ENCODE measurements around the gene DUOXA1. TPM values are rescaled to one million over a fixed set of nuclear protein-coding genes. Genes with fewer than 3 reads are reported as not detected.

DUOXA1 gene
- total and polyA plus RNA-seq, 5 donors, result 0.72 to 2.1 (median 1.3) TPM

- peak; percentile 91 to 96 (median 96) for DNase-seq
- peak overlapping the region; percentile 98 for H3K27ac ChIP-seq (ENCODE audit: low read length)
- intact Hi-C loops (cut with DNase I), result loop anchor here in 2 of 4 donors (5.0 to 10.0 kb wide), 2 partner anchors 35 to 238 kb away; a partner anchor contains a TSS
- peak; percentile 85 to 87 for ATAC-seq
- peak overlapping the region; percentile 76 for H3K4me3 ChIP-seq (ENCODE audit: low read length)
- H3K27me3 ChIP-seq (ENCODE audit: control insufficient read depth, insufficient read depth), result no peaks in the 10 kb centered on the region
- H3K9me3 ChIP-seq (ENCODE audit: control insufficient read depth, low read length), result no peaks in the 10 kb centered on the region
- peaks cover 5% of the 10 kb centered on the region for H3K4me1 ChIP-seq (ENCODE audit: control insufficient read depth, insufficient read depth, low read length)
- under 1% methylated on average over 79 of the region's 79 CpGs for WGBS
These were observed 37.4 kb upstream of the DUOXA1 start for GRCh38 chr15:45166834-45167630.

DNA sequence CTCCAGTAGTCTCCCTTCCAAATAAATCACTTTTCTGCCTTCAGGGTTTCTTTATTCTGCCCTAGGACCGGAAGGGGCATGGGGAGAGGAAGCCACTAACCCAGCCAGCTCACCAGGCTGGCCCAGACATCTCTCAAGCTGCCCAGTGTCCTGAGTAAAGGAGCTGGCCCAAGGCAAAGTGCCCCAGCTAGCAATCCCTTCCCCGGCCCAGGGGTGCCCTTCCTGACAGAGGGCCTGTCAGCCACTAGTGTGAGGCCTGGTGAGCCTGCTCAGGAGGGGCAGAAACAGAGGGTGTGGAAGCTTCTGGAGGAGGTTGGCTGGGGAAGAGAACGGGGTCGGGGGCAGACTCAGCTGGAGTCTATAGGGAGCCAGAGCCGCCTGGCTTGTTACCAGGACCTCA, 35.9 kb upstream of the DUOXA1 start:
- ATAC-seq, result no peak
- H3K4me1 ChIP-seq (ENCODE audit: control insufficient read depth, insufficient read depth, low read length), result peaks cover 5% of the 10 kb centered on the region
- intact Hi-C loops (cut with DNase I), result loop anchor here in 2 of 4 donors (5.0 to 10.0 kb wide), 2 partner anchors 37 to 239 kb away; a partner anchor contains a TSS

GRCh38 chr15:45164914-45165313, 35.2 kb upstream of the DUOXA1 start:
- no peak overlapping the region for H3K4me3 ChIP-seq (ENCODE audit: low read length)
- no peaks in the 10 kb centered on the region for H3K9me3 ChIP-seq (ENCODE audit: control insufficient read depth, low read length)
- DNase-seq (no peak), ATAC-seq (no peak)
- 97% methylated on average over 1 of the region's 1 CpG for WGBS
- no peak overlapping the region for H3K27ac ChIP-seq (ENCODE audit: low read length)
- intact Hi-C loops (cut with DNase I), result loop anchor here in 2 of 4 donors (5.0 to 10.0 kb wide), 2 partner anchors 37 to 240 kb away; a partner anchor contains a TSS
- peaks cover 5% of the 10 kb centered on the region for H3K4me1 ChIP-seq (ENCODE audit: control insufficient read depth, insufficient read depth, low read length)
- no peaks in the 10 kb centered on the region for H3K27me3 ChIP-seq (ENCODE audit: control insufficient read depth, insufficient read depth)

More for the DNA sequence above, 35.9 kb upstream of the DUOXA1 start:
- peak in 1 of 3 donors; percentile 47 for DNase-seq
- Histone ChIP-seq H3K4me3 (ENCODE audit: low read length) (no peak overlapping the region), H3K9me3 (ENCODE audit: control insufficient read depth, low read length) (no peaks in the 10 kb centered on the region), H3K27me3 (ENCODE audit: control insufficient read depth, insufficient read depth) (no peaks in the 10 kb centered on the region), H3K27ac (ENCODE audit: low read length) (no peak overlapping the region)
- WGBS, result 72% methylated on average over 5 of the region's 5 CpGs

DNA sequence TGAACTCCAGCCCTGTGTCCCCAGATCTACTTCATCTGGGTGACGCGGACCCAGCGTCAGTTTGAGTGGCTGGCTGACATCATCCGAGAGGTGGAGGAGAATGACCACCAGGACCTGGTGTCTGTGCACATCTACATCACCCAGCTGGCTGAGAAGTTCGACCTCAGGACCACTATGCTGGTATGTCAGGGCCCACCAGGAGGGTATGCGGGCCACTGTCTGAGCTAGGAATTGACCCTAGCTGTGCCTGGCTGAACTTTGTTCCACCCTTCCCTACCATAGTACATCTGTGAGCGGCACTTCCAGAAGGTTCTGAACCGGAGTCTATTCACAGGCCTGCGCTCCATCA, 33.8 kb upstream of the DUOXA1 start:
- H3K9me3 ChIP-seq (ENCODE audit: control insufficient read depth, low read length), result no peaks in the 10 kb centered on the region
- DNase-seq (no peak), ATAC-seq (no peak)
- no peaks in the 10 kb centered on the region for H3K4me1 ChIP-seq (ENCODE audit: control insufficient read depth, insufficient read depth, low read length)
- H3K27ac ChIP-seq (ENCODE audit: low read length), result no peak overlapping the region
- no peak overlapping the region for H3K4me3 ChIP-seq (ENCODE audit: low read length)
- intact Hi-C loops (cut with DNase I), result loop anchor here in 2 of 4 donors (10.0 kb wide), 1 partner anchor 241 kb away; a partner anchor contains a TSS
- no peaks in the 10 kb centered on the region for H3K27me3 ChIP-seq (ENCODE audit: control insufficient read depth, insufficient read depth)
- WGBS, result 78% methylated on average over 9 of the region's 9 CpGs

DNA sequence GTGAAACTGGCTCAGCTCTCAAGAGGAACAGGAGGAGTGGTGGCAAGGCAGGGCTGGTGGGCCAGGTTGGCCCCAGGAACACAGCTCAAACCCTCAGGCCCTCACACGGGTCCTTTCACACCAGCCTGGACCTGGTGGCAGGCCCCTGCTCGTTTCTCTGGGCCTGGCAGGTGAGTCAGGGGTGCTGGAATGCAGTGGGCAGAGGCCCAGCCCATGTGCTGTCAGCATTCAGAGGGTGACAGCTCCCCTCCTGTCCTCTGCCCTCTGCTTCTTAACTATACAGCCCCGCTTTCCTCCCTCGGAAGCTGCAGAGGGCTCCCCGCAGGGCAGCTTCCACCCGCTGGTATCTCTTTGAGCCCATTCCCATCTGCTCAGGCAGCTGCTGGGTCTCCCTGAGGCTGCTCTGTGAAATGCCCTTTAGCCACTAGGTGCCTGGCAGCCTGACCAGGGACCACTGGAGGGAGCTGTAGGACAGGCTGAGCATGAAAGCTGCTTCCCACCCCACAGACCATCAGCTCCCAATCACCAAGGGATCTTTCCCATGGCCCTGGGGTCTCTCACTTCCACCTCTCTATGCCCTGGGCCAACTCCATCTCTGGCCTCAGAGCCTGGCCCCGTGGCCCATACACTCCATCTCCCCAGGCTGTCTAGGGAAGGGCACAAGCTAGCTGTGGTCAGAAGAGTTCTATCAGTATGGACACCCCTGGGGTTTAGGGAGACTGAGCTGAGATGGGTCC, 33.3 kb upstream of the DUOXA1 start:
- no peaks in the 10 kb centered on the region for H3K27me3 ChIP-seq (ENCODE audit: control insufficient read depth, insufficient read depth)
- no peak overlapping the region for H3K4me3 ChIP-seq (ENCODE audit: low read length)
- intact Hi-C loops (cut with DNase I), result loop anchor here in 2 of 4 donors (10.0 kb wide), 1 partner anchor 242 kb away; a partner anchor contains a TSS
- WGBS, result 5% methylated on average over 7 of the region's 7 CpGs
- peak; percentile 81 to 92 (median 89) for DNase-seq
- no peak overlapping the region for H3K27ac ChIP-seq (ENCODE audit: low read length)
- H3K9me3 ChIP-seq (ENCODE audit: control insufficient read depth, low read length), result no peaks in the 10 kb centered on the region
- ATAC-seq, result peak; percentile 59 to 66
- no peaks in the 10 kb centered on the region for H3K4me1 ChIP-seq (ENCODE audit: control insufficient read depth, insufficient read depth, low read length)

DNA sequence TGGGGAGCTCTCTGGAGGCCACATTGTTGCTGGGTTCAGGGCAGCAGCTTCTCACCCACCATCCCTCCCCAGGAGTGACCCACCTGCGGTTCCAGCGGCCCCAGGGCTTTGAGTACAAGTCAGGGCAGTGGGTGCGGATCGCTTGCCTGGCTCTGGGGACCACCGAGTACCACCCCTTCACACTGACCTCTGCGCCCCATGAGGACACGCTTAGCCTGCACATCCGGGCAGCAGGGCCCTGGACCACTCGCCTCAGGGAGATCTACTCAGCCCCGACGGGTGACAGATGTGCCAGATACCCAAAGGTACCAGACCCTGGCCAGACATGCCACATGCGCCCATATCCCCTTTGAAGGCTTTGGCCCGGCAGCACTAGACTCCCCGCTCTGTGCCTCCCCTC, 32.0 kb upstream of the DUOXA1 start:
- no peaks in the 10 kb centered on the region for H3K27me3 ChIP-seq (ENCODE audit: control insufficient read depth, insufficient read depth)
- intact Hi-C loops (cut with DNase I), result loop anchor here in 2 of 4 donors (10.0 kb wide), 1 partner anchor 243 kb away; a partner anchor contains a TSS
- no peaks in the 10 kb centered on the region for H3K4me1 ChIP-seq (ENCODE audit: control insufficient read depth, insufficient read depth, low read length)
- no peak for ATAC-seq
- H3K27ac ChIP-seq (ENCODE audit: low read length), result no peak overlapping the region
- 88% methylated on average over 14 of the region's 14 CpGs for WGBS
- H3K9me3 ChIP-seq (ENCODE audit: control insufficient read depth, low read length), result no peaks in the 10 kb centered on the region
- peak in 1 of 3 donors; percentile 44 for DNase-seq
- H3K4me3 ChIP-seq (ENCODE audit: low read length), result no peak overlapping the region

DNA sequence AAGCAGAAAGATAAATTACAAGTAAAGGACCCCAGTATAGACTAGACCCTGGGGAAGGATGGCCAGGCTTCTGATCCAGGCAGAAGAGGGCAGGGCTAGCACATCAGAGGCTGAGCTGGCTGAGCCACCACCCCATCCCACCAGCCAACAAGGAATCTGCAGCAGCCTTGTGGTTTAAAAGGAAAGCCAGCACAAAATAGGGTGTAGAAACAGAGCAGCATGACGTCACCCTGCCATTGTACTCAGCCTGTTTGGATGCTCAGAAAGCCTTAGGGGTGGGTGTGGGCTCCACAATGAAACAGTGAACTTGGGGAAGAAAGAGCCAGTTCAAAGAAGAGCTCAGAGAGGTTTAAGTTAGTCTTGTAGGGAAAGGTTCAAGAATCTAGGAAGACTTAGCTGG, 28.3 kb upstream of the DUOXA1 start:
- Histone ChIP-seq H3K9me3 (ENCODE audit: control insufficient read depth, low read length) (no peaks in the 10 kb centered on the region), H3K4me3 (ENCODE audit: low read length) (no peak overlapping the region), H3K27ac (ENCODE audit: low read length) (no peak overlapping the region), H3K27me3 (ENCODE audit: control insufficient read depth, insufficient read depth) (no peaks in the 10 kb centered on the region), H3K4me1 (ENCODE audit: control insufficient read depth, insufficient read depth, low read length) (no peaks in the 10 kb centered on the region)
- ATAC-seq (peak in 1 of 2 donors; percentile 35), DNase-seq (peak in 2 of 3 donors; percentile 41 to 55)
- intact Hi-C loops (cut with DNase I), result no loop called here
- 59% methylated on average over 1 of the region's 1 CpG for WGBS

GRCh38 chr15:45156744-45157455, 27.2 kb upstream of the DUOXA1 start:
- intact Hi-C loops (cut with DNase I), result no loop called here
- Histone ChIP-seq H3K4me1 (ENCODE audit: control insufficient read depth, insufficient read depth, low read length) (no peaks in the 10 kb centered on the region), H3K4me3 (ENCODE audit: low read length) (no peak overlapping the region), H3K27me3 (ENCODE audit: control insufficient read depth, insufficient read depth) (no peaks in the 10 kb centered on the region), H3K9me3 (ENCODE audit: control insufficient read depth, low read length) (no peaks in the 10 kb centered on the region), H3K27ac (ENCODE audit: low read length) (no peak overlapping the region)
- ATAC-seq (peak in 1 of 2 donors; percentile 49), DNase-seq (peak in 1 of 3 donors; percentile 6)
- 64% methylated on average over 7 of the region's 7 CpGs for WGBS

DNA sequence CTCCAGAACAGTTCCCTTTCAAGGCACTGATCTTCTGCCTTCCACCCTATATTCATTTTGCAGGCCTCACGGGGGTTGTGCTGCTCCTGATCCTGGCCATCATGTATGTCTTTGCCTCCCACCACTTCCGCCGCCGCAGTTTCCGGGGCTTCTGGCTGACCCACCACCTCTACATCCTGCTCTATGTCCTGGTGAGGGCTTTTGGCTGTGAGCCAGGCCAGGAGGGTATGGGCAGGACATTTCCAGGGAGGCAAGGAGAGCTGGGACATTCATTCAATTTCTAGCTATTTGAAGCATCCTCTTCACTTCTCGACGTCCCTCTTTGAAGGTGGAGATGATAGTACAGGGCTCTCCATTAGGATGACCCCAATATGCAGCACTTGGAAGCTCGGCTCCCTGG, 26.1 kb upstream of the DUOXA1 start:
- Histone ChIP-seq H3K27ac (ENCODE audit: low read length) (no peak overlapping the region), H3K27me3 (ENCODE audit: control insufficient read depth, insufficient read depth) (no peaks in the 10 kb centered on the region), H3K9me3 (ENCODE audit: control insufficient read depth, low read length) (no peaks in the 10 kb centered on the region), H3K4me1 (ENCODE audit: control insufficient read depth, insufficient read depth, low read length) (no peaks in the 10 kb centered on the region), H3K4me3 (ENCODE audit: low read length) (no peak overlapping the region)
- ATAC-seq (no peak), DNase-seq (peak in 1 of 3 donors; percentile 66)
- WGBS, result 74% methylated on average over 8 of the region's 8 CpGs
- intact Hi-C loops (cut with DNase I), result no loop called here

DNA sequence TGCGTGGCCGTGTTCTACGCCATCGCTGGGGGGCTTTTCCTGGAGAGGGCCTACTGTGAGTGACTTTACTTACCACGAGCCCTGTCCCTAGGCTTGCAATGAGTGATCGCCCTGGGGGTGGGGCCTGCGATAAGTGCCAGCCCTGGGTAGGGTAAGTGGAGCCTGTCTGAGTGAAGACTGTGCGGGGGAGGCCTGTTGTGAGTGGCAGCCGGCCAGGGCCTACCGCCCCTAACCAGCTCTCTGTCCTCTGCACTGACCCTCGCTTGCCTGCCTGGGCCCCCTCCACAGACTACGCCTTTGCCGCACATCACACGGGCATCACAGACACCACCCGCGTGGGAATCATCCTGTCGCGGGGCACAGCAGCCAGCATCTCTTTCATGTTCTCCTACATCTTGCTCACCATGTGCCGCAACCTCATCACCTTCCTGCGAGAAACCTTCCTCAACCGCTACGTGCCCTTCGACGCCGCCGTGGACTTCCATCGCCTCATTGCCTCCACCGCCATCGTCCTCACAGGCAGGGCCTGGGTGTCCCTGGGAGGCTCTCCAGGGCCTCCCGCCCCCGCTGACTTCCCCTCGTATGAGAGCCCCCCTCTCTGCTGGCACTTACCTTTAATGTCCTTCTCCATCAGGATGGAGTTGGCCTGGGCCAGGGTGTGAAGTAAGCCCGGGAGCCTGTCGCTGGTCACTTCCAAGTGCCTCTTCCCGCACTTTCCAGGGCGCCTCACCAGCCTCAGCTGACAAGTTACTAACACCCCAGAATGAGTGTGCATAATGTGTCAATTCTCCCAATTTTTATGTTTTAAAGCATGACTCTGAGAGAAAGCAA, 22.5 kb upstream of the DUOXA1 start:
- intact Hi-C loops (cut with DNase I), result no loop called here
- peak in 1 of 3 donors; percentile 46 for DNase-seq
- 91% methylated on average over 36 of the region's 36 CpGs for WGBS
- ATAC-seq, result peak in 1 of 2 donors; percentile 23
- H3K27me3 ChIP-seq (ENCODE audit: control insufficient read depth, insufficient read depth), result no peaks in the 10 kb centered on the region
- no peaks in the 10 kb centered on the region for H3K4me1 ChIP-seq (ENCODE audit: control insufficient read depth, insufficient read depth, low read length)
- H3K9me3 ChIP-seq (ENCODE audit: control insufficient read depth, low read length), result no peaks in the 10 kb centered on the region
- H3K27ac ChIP-seq (ENCODE audit: low read length), result no peak overlapping the region
- no peak overlapping the region for H3K4me3 ChIP-seq (ENCODE audit: low read length)
